ENCODE data around the gene MTO1. TPM values are rescaled to one million over a fixed set of nuclear protein-coding genes. Genes with fewer than 3 reads are reported as not detected.

MTO1 gene
- total and polyA plus RNA-seq, 2 of the 4 experiments (the other 2 are of a cell fraction): 15.0 to 39.8 TPM

GRCh38 chr6:73504160-73504559, 42.6 kb downstream of the MTO1 start:
- Histone ChIP-seq H3K18ac (ENCODE audit: low read depth, low read length) (no peak overlapping the region), H3K4me2 (ENCODE audit: low read depth, low read length) (no peak overlapping the region), H3K4me3 (ENCODE audit: insufficient read depth, low read depth, low read length) (no peak overlapping the region), H3K14ac (replicated peaks; ENCODE audit: low read depth, low read length) (no peak overlapping the region), H3K4me1 (ENCODE audit: control insufficient read depth, insufficient read depth, low read length) (0 out of 2 replicates have a peak, but pooled peaks cover 2% of the 10 kb centered on the region), H3K9me3 (ENCODE audit: control insufficient read depth, insufficient read depth, low read length) (no peaks in the 10 kb centered on the region), H4K5ac (ENCODE audit: low read depth, low read length) (no peak overlapping the region), H3K4ac (ENCODE audit: low read depth, low read length) (no peak overlapping the region), H2BK120ac (ENCODE audit: low read depth, low read length) (no peak overlapping the region), H2BK20ac (ENCODE audit: low read depth, low read length) (no peak overlapping the region), H3K23ac (ENCODE audit: low read depth, low read length) (no peak overlapping the region), H2AFZ (replicated peaks; ENCODE audit: low read length, poor library complexity) (no peak overlapping the region), H3K79me1 (ENCODE audit: low read depth in 1 of 2, low read length in 2 of 2) (no peaks in the 10 kb centered on the region), H2BK5ac (ENCODE audit: low read depth, low read length, poor library complexity, severe bottlenecking) (no peak overlapping the region), H3K56ac (ENCODE audit: extremely low read depth, insufficient read depth, low read length) (no peak overlapping the region), H4K8ac (ENCODE audit: low read depth in 2 of 2, low read length in 2 of 2) (no peak overlapping the region), H3K36me3 (ENCODE audit: control insufficient read depth, insufficient read depth, low read length) (peaks cover 15% of the 10 kb centered on the region), H3K9ac (ENCODE audit: low read depth, low read length) (no peak overlapping the region), H2BK15ac (ENCODE audit: low read depth, low read length) (no peak overlapping the region), H3K27ac (ENCODE audit: insufficient read depth, low read length) (no peak overlapping the region), H3K9me1 (ENCODE audit: insufficient read depth, low read length) (no peaks in the 10 kb centered on the region), H4K91ac (ENCODE audit: insufficient read depth, low read depth, low read length) (no peak overlapping the region), H4K20me1 (ENCODE audit: insufficient read depth, low read length) (no peaks in the 10 kb centered on the region), H2AK5ac (ENCODE audit: low read depth, low read length) (no peak overlapping the region), H3K27me3 (ENCODE audit: control insufficient read depth, insufficient read depth, low read length) (no peaks in the 10 kb centered on the region), H2AK9ac (replicated peaks; ENCODE audit: low read depth, low read length, poor library complexity) (no peak overlapping the region)
- in situ Hi-C loops (cut with MboI; ENCODE audit: low sequenced_read_pairs): no loop called here
- ATAC-seq (ENCODE audit: low read depth) (no peak), DNase-seq (no peak)
- dilution Hi-C loops (cut with HindIII; ENCODE audit: low sequenced_read_pairs, unreplicated experiment): no loop called here
- intact Hi-C loops (cut with micrococcal nuclease): no loop called here
- POLR2A ChIA-PET (ENCODE audit: unreplicated experiment): no interaction called here
- CTCF ChIA-PET: no interaction called here
- no peak for TF ChIP-seq RCOR1 (IDR thresholded peaks at IDR 0.05; ENCODE audit: insufficient replicate concordance, low read length)
- no peak for TF ChIP-seq CHD1 (IDR thresholded peaks at IDR 0.05; ENCODE audit: low read depth, low read length)
- no peak for TF ChIP-seq SMC3 (IDR thresholded peaks at IDR 0.05; ENCODE audit: low read depth, low read length)
- no peak for TF ChIP-seq POLR2A (IDR thresholded peaks at IDR 0.05; ENCODE audit: low read depth, low read length)
- TF ChIP-seq BHLHE40 (IDR thresholded peaks at IDR 0.05; ENCODE audit: low read depth, low read length): no peak
- no peak for TF ChIP-seq NFE2L2 (IDR thresholded peaks at IDR 0.05; ENCODE audit: low read depth, low read length)
- no peak for TF ChIP-seq CEBPB (IDR thresholded peaks at IDR 0.05; ENCODE audit: low read depth, low read length)
- no peak for TF ChIP-seq ELK1 (IDR thresholded peaks at IDR 0.05; ENCODE audit: borderline replicate concordance, low read depth, low read length)
- TF ChIP-seq RAD21 (IDR thresholded peaks at IDR 0.05; ENCODE audit: low read length): no peak
- TF ChIP-seq RFX5 (IDR thresholded peaks at IDR 0.05; ENCODE audit: low read depth, low read length): no peak
- TF ChIP-seq USF2 (IDR thresholded peaks at IDR 0.05; ENCODE audit: low read depth, low read length): no peak
- TF ChIP-seq MAZ (IDR thresholded peaks at IDR 0.05; ENCODE audit: borderline replicate concordance, low read depth, low read length): no peak
- TF ChIP-seq FOS (IDR thresholded peaks at IDR 0.05; ENCODE audit: low read depth, low read length): no peak
- WGBS, 2 experiments (ENCODE audit: extremely low coverage in 2 of 2, insufficient read length in 1 of 2): no CpG with 5 or more reads among the region's 2 CpGs
- no TSS peak for BruUV-seq (replicated peaks)

Data from IMR-90 (cell line).